ENCODE measurements around the gene SLC17A5. TPM values are rescaled to one million over a fixed set of nuclear protein-coding genes. Genes with fewer than 3 reads are reported as not detected.

Gene SLC17A5
- total and polyA plus RNA-seq, 9 of the 15 experiments (the other 6 are each of a cell fraction or from before 2014, with no cell fraction given) = 1.3 to 7.2 (median 3.4) TPM

GRCh38 chr6:73565767-73566485, 87.9 kb downstream of the SLC17A5 start:
- TF ChIP-seq RBBP5 (IDR thresholded peaks at IDR 0.05; ENCODE audit: borderline replicate concordance, insufficient read depth, low read length, poor library complexity, severe bottlenecking) (no peak), NBN (IDR thresholded peaks at IDR 0.05; ENCODE audit: low read depth) (no peak), CBFB (CRISPR knock-in tag; IDR thresholded peaks at IDR 0.05) (no peak), ZBTB49 (CRISPR knock-in tag; IDR thresholded peaks at IDR 0.05; ENCODE audit: borderline replicate concordance) (no peak), ZNF77 (CRISPR knock-in tag; IDR thresholded peaks at IDR 0.05) (no peak), XRCC5 (IDR thresholded peaks at IDR 0.05; ENCODE audit: low read depth, low read length) (no peak), JUNB (CRISPR knock-in tag; conservative IDR thresholded peaks at IDR 0.05) (no peak), ZFPM2 (CRISPR knock-in tag; IDR thresholded peaks at IDR 0.05) (no peak), NR2F6 (CRISPR knock-in tag; IDR thresholded peaks at IDR 0.05) (no peak), TFAM (CRISPR knock-in tag; conservative IDR thresholded peaks at IDR 0.05) (no peak)
- Histone ChIP-seq H3K36me3 (ENCODE audit: control insufficient read depth, insufficient read depth, low read length) (no peaks in the 10 kb centered on the region), H3K4me3 (no peak overlapping the region), H3K9me3 (replicated peaks; ENCODE audit: control insufficient read depth, insufficient read depth, low read depth, low read length) (no peaks in the 10 kb centered on the region), H3K9me1 (ENCODE audit: control insufficient read depth, insufficient read depth, low read length) (no peaks in the 10 kb centered on the region), H3K79me2 (ENCODE audit: control insufficient read depth, insufficient read depth, low read length) (no peaks in the 10 kb centered on the region), H2AFZ (ENCODE audit: low read depth, low read length) (peak overlapping the region; percentile 87), H4K20me1 (replicated peaks; ENCODE audit: control insufficient read depth, insufficient read depth, low read length) (no peaks in the 10 kb centered on the region), H3K4me2 (ENCODE audit: insufficient read depth, low read length) (peak overlapping the region; percentile 65; the same call in 1 of the 2 replicates), H3K9ac (ENCODE audit: insufficient read depth in 1 of 2, low read depth in 2 of 2, low read length in 2 of 2) (peak overlapping the region in 1 of 2 experiments; percentile 60; a peak in 1 of 4 replicates), H3K27ac (ENCODE audit: extremely low read depth, low read depth, low read length) (no peak overlapping the region; the same call in 2 of the 3 replicates), H3K27me3 (ENCODE audit: control insufficient read depth in 2 of 2, insufficient read depth in 2 of 2, low read length in 2 of 2) (no peaks in the 10 kb centered on the region), H3K4me1 (replicated peaks in 1 of 2; ENCODE audit: control insufficient read depth in 2 of 2, insufficient read depth in 2 of 2, low read length in 2 of 2) (peaks cover 4 to 19% of the 10 kb centered on the region in 2 experiments; a peak in 4 of 5 replicates)
- in situ Hi-C loops (cut with MboI) (no loop called here), intact Hi-C loops (cut with micrococcal nuclease) (loop anchor here (1.0 kb wide), 1 partner anchor 45 kb away; the partner anchor contains the start of gene EEF1A1)
- ATAC-seq (no peak; the same call in 2 of the 3 replicates), DNase-seq (ENCODE audit: extremely low read depth in 1 of 4, low spot score in 3 of 4) (no peak), FAIRE-seq (no peak)
- POLR2A ChIA-PET = interaction anchor here (1.1 to 4.3 kb wide), 4 partner anchors 15 to 50 kb away, joined by 4 to 24 read pairs (median 5); partner anchors contain the start of gene EEF1A1
- CTCF ChIA-PET (ENCODE audit: low intra/inter-chr PET ratio) = no interaction called here
- 78% methylated on average over 10 of the region's 11 CpGs for WGBS (ENCODE audit: insufficient coverage, low coverage, missing lambda C conversion rate)
- no TSS peak for BruUV-seq (replicated peaks)

Data from K562 (cell line).